Prostate gland (tissue), 2 donors: ENCODE results near the gene SNX9.

Experiments
- CTCF ChIP-seq, 4 experiments: fragments of 200-600 bp in 2 of 4; fragments of 450-650 bp in 2 of 4; sonication (generic) in 2 of 4; IDR thresholded peaks; 1 replicate in 3 of 4; 2 replicates in 1 of 4; pipeline ENCODE4 v1.5.1; 2016 to 2019; ENCODE audit warnings: antibody characterized with exemption in 4 of 4, mild to moderate bottlenecking in 2 of 4, moderate library complexity in 2 of 4
- POLR2A ChIP-seq: fragments of 450-650 bp; IDR thresholded peaks from one replicate; pipeline ENCODE4 v1.6.1; 2016; ENCODE audit warnings: antibody characterized with exemption, mild to moderate bottlenecking

GRCh38 chr6:157981395-157982101, 158.5 kb downstream of the SNX9 start, which contains the start of gene SYNJ2:
- peak; percentile 65 to 86 (median 70) for TF ChIP-seq CTCF (IDR thresholded peaks at IDR 0.05)
- TF ChIP-seq POLR2A: peak; percentile 86
